GM19238 (cell line): ENCODE measurements around the gene CDHR4.
"Not testable (repeated sequence)": the region's sequence is repeated elsewhere in the genome, so short reads cannot be mapped to it uniquely, and the experiment has no call there.

ENCODE experiments used
- DNase-seq: peaks from one replicate; pipeline ENCODE4 v3.0.0; 2011; ENCODE audit warnings: low spot score; ENCODE audit not compliant: insufficient read length

Gene CDHR4

GRCh38 chr3:49799761-49800160, at the start of gene CDHR4:
CDHR4 (minus strand) TSS chr3:49799873; CDS start chr3:49799812, 61 bp downstream.
- no peak for DNase-seq

- DNase-seq: no peak
Measured at GRCh38 chr3:49845694-49846093, 46.0 kb upstream of the CDHR4 start.

GRCh38 chr3:49844464-49845183, 45.0 kb upstream of the CDHR4 start:
- DNase-seq: no peak

GRCh38 chr3:49842843-49843517, 43.3 kb upstream of the CDHR4 start:
- DNase-seq: no peak

GRCh38 chr3:49841806-49842205, 42.1 kb upstream of the CDHR4 start:
- DNase-seq: no peak

GRCh38 chr3:49841126-49841696, 41.5 kb upstream of the CDHR4 start:
- DNase-seq: no peak

- no peak for DNase-seq
Measured at GRCh38 chr3:49840388-49840787, 40.7 kb upstream of the CDHR4 start.

GRCh38 chr3:49839193-49839809, 39.6 kb upstream of the CDHR4 start:
- peak; percentile 62 for DNase-seq

- DNase-seq: no peak
Measured at GRCh38 chr3:49831341-49831740, 31.7 kb upstream of the CDHR4 start.

GRCh38 chr3:49826016-49826415, 26.3 kb upstream of the CDHR4 start:
- DNase-seq: no peak

- DNase-seq: not testable (repeated sequence)
Measured at GRCh38 chr3:49823131-49823530, 23.5 kb upstream of the CDHR4 start.

- DNase-seq: peak; percentile 77
Measured at GRCh38 chr3:49813497-49814174, 14.0 kb upstream of the CDHR4 start, which contains the start of gene UBA7. UBA7 (minus strand) TSS chr3:49813953; CDS start chr3:49813787, 166 bp downstream.

GRCh38 chr3:49812916-49813496, 13.3 kb upstream of the CDHR4 start:
- no peak for DNase-seq

- no peak for DNase-seq
Measured at GRCh38 chr3:49807431-49808114, 7.9 kb upstream of the CDHR4 start.

GRCh38 chr3:49806850-49807249, 7.2 kb upstream of the CDHR4 start:
- no peak for DNase-seq

- no peak for DNase-seq
Measured at GRCh38 chr3:49805897-49806701, 6.4 kb upstream of the CDHR4 start.

GRCh38 chr3:49805367-49805782, 5.7 kb upstream of the CDHR4 start:
- DNase-seq: no peak

GRCh38 chr3:49804141-49805041, 4.7 kb upstream of the CDHR4 start:
- no peak for DNase-seq
